ENCODE data around the gene TMEM208.

Gene TMEM208

GRCh38 chr16:67226295-67226803 is 581 bp upstream of the TMEM208 start:
- Histone ChIP-seq H3K9ac (ENCODE audit: low read depth in 1 of 2, low read length in 2 of 2) (peak overlapping the region; percentile 63 to 67), H3K4me3 (ENCODE audit: low read depth in 1 of 2, low read length in 2 of 2) (peak overlapping the region; percentile 83 to 95), H3K9me3 (ENCODE audit: control insufficient read depth in 1 of 2, low read length in 2 of 2) (no peaks in the 10 kb centered on the region), H3K4me1 (ENCODE audit: control insufficient read depth in 1 of 2, insufficient read depth in 2 of 2, low read length in 2 of 2) (peaks cover 54 to 57% of the 10 kb centered on the region in 2 donors), H3K27ac (ENCODE audit: low read depth, low read length) (no peak overlapping the region), H3K27me3 (ENCODE audit: control insufficient read depth in 1 of 2, insufficient read depth in 2 of 2, low read length in 2 of 2) (no peaks in the 10 kb centered on the region), H3K36me3 (ENCODE audit: control insufficient read depth in 1 of 2, insufficient read depth in 2 of 2, low read length in 2 of 2) (peaks cover 23 to 34% of the 10 kb centered on the region in 2 donors)

- Histone ChIP-seq H3K9me3 (ENCODE audit: control insufficient read depth in 1 of 2, low read length in 2 of 2) (no peaks in the 10 kb centered on the region), H3K9ac (ENCODE audit: low read depth in 1 of 2, low read length in 2 of 2) (peak overlapping the region; percentile 92 to 93), H3K27ac (ENCODE audit: low read depth, low read length) (peak overlapping the region; percentile 68), H3K27me3 (ENCODE audit: control insufficient read depth in 1 of 2, insufficient read depth in 2 of 2, low read length in 2 of 2) (no peaks in the 10 kb centered on the region), H3K4me1 (ENCODE audit: control insufficient read depth in 1 of 2, insufficient read depth in 2 of 2, low read length in 2 of 2) (peaks cover 57 to 58% of the 10 kb centered on the region in 2 donors), H3K4me3 (ENCODE audit: low read depth in 1 of 2, low read length in 2 of 2) (peak overlapping the region; percentile 83 to 95), H3K36me3 (ENCODE audit: control insufficient read depth in 1 of 2, insufficient read depth in 2 of 2, low read length in 2 of 2) (peaks cover 27 to 42% of the 10 kb centered on the region in 2 donors)
These were observed 614 bp downstream of the TMEM208 start for GRCh38 chr16:67227567-67227921.

GRCh38 chr16:67228034-67228785 is 1.3 kb downstream of the TMEM208 start:
- Histone ChIP-seq H3K4me3 (ENCODE audit: low read depth in 1 of 2, low read length in 2 of 2) (peak overlapping the region; percentile 83 to 95), H3K27ac (ENCODE audit: low read depth, low read length) (no peak overlapping the region), H3K9me3 (ENCODE audit: control insufficient read depth in 1 of 2, low read length in 2 of 2) (no peaks in the 10 kb centered on the region), H3K9ac (ENCODE audit: low read depth in 1 of 2, low read length in 2 of 2) (peak overlapping the region; percentile 92 to 93), H3K36me3 (ENCODE audit: control insufficient read depth in 1 of 2, insufficient read depth in 2 of 2, low read length in 2 of 2) (peaks cover 27 to 42% of the 10 kb centered on the region in 2 donors), H3K4me1 (ENCODE audit: control insufficient read depth in 1 of 2, insufficient read depth in 2 of 2, low read length in 2 of 2) (peaks cover 57 to 58% of the 10 kb centered on the region in 2 donors), H3K27me3 (ENCODE audit: control insufficient read depth in 1 of 2, insufficient read depth in 2 of 2, low read length in 2 of 2) (no peaks in the 10 kb centered on the region)

DNA sequence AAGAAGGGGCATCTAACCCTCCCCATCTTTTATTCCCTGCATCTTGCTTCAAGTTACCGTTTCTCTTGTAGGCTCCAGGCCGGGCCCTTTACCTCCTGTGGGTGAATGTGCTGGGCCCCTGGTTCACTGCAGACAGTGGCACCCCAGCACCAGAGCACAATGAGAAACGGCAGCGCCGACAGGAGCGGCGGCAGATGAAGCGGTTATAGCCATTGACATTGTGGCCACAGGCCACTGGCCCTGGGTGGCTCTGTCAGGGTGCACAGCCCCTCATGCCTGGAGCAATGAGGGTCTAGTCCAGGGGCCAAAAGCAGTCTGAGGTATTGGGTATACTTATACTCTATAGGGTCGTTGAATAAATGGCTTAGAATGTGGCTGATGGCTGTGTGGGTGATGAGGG is 2.0 kb downstream of the TMEM208 start:
- H3K36me3 ChIP-seq (ENCODE audit: control insufficient read depth in 1 of 2, insufficient read depth in 2 of 2, low read length in 2 of 2), result peaks cover 31 to 45% of the 10 kb centered on the region in 2 donors
- H3K27ac ChIP-seq (ENCODE audit: low read depth, low read length), result no peak overlapping the region
- no peaks in the 10 kb centered on the region for H3K27me3 ChIP-seq (ENCODE audit: control insufficient read depth in 1 of 2, insufficient read depth in 2 of 2, low read length in 2 of 2)
- H3K4me3 ChIP-seq (ENCODE audit: low read depth in 1 of 2, low read length in 2 of 2), result no peak overlapping the region
- peaks cover 51 to 54% of the 10 kb centered on the region in 2 donors for H3K4me1 ChIP-seq (ENCODE audit: control insufficient read depth in 1 of 2, insufficient read depth in 2 of 2, low read length in 2 of 2)
- no peak overlapping the region for H3K9ac ChIP-seq (ENCODE audit: low read depth in 1 of 2, low read length in 2 of 2)
- no peaks in the 10 kb centered on the region for H3K9me3 ChIP-seq (ENCODE audit: control insufficient read depth in 1 of 2, low read length in 2 of 2)

- H3K9me3 ChIP-seq (ENCODE audit: control insufficient read depth in 1 of 2, low read length in 2 of 2), result no peaks in the 10 kb centered on the region
These were observed 3.2 kb downstream of the TMEM208 start for GRCh38 chr16:67229906-67230808.

DNA sequence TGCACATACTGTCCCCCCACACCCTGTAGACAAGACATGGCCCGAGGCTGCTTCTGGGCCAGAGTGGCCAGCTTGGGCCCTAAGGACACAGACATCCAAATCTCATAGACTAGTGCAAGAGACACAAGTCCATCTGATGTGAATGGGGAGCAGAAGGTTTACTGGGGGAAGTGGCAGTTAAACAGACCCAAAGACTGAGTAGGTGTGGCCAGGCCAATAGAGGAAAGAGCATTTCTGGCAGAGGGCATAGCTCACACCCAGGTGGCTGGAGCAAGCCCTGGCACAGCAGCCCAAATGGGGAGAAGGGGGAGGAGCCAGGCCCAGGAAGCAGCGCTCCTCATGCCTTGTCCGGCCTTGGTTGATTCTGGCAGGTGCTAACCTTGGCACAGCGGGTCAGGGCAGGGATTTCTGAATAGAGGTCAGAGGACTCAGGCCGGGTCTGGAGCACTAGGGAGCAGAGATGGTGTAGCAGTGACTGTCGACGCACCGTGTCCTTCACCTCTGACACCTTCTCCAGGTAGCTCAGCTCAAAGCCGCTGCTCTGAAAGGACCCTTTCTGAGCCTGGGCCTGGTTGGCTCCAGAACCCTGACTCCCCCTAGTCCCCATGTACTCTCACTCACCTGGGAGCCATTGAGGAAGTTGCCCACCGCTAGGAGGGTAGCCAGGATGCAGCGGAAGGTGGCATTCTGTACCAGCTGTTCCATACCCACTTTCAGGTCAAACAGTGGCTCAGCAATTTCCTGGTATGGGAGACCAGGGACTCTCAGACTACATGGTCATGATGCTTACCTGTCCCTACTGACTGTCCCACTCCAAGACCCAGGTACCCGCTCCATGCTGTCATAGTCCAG is 4.1 kb downstream of the TMEM208 start:
- no peak overlapping the region for H3K9ac ChIP-seq (ENCODE audit: low read depth in 1 of 2, low read length in 2 of 2)
- H3K27ac ChIP-seq (ENCODE audit: low read depth, low read length), result no peak overlapping the region
- H3K4me3 ChIP-seq (ENCODE audit: low read depth in 1 of 2, low read length in 2 of 2), result no peak overlapping the region
- H3K36me3 ChIP-seq (ENCODE audit: control insufficient read depth in 1 of 2, insufficient read depth in 2 of 2, low read length in 2 of 2), result peaks cover 40 to 58% of the 10 kb centered on the region in 2 donors
- H3K4me1 ChIP-seq (ENCODE audit: control insufficient read depth in 1 of 2, insufficient read depth in 2 of 2, low read length in 2 of 2), result peaks cover 33 to 34% of the 10 kb centered on the region in 2 donors
- no peaks in the 10 kb centered on the region for H3K9me3 ChIP-seq (ENCODE audit: control insufficient read depth in 1 of 2, low read length in 2 of 2)
- no peaks in the 10 kb centered on the region for H3K27me3 ChIP-seq (ENCODE audit: control insufficient read depth in 1 of 2, insufficient read depth in 2 of 2, low read length in 2 of 2)

More at GRCh38 chr16:67229906-67230808, 3.2 kb downstream of the TMEM208 start:
- Histone ChIP-seq H3K27ac (ENCODE audit: low read depth, low read length) (no peak overlapping the region), H3K4me3 (ENCODE audit: low read depth in 1 of 2, low read length in 2 of 2) (no peak overlapping the region), H3K36me3 (ENCODE audit: control insufficient read depth in 1 of 2, insufficient read depth in 2 of 2, low read length in 2 of 2) (peaks cover 34 to 52% of the 10 kb centered on the region in 2 donors), H3K9ac (ENCODE audit: low read depth in 1 of 2, low read length in 2 of 2) (no peak overlapping the region), H3K4me1 (ENCODE audit: control insufficient read depth in 1 of 2, insufficient read depth in 2 of 2, low read length in 2 of 2) (peaks cover 39 to 42% of the 10 kb centered on the region in 2 donors), H3K27me3 (ENCODE audit: control insufficient read depth in 1 of 2, insufficient read depth in 2 of 2, low read length in 2 of 2) (no peaks in the 10 kb centered on the region)

DNA sequence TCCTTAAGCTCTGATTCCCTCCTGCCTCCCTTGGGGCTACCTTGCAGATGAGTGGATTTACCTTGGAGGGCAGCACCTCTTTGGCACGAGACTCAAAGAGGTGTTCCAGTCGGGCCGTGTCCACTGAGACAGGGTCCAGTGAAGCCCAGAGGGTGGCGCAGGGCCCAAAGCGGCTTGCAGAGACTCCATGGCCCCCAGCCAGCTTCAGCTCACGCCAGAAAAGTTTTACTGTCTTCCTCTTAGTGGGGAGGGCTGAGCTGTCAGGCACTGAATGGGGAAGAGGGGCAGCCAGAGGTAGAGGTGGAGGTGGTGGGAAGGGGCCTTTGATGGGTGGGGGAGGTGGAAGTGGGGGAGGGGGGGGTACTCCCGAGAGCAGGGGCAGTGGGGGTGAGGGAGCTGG is 6.7 kb downstream of the TMEM208 start:
- Histone ChIP-seq H3K36me3 (ENCODE audit: control insufficient read depth in 1 of 2, insufficient read depth in 2 of 2, low read length in 2 of 2) (peaks cover 48 to 74% of the 10 kb centered on the region in 2 donors), H3K9me3 (ENCODE audit: control insufficient read depth in 1 of 2, low read length in 2 of 2) (no peaks in the 10 kb centered on the region), H3K9ac (ENCODE audit: low read depth in 1 of 2, low read length in 2 of 2) (no peak overlapping the region), H3K4me3 (ENCODE audit: low read depth in 1 of 2, low read length in 2 of 2) (no peak overlapping the region), H3K27ac (ENCODE audit: low read depth, low read length) (no peak overlapping the region), H3K4me1 (ENCODE audit: control insufficient read depth in 1 of 2, insufficient read depth in 2 of 2, low read length in 2 of 2) (peaks cover 15 to 16% of the 10 kb centered on the region in 2 donors), H3K27me3 (ENCODE audit: control insufficient read depth in 1 of 2, insufficient read depth in 2 of 2, low read length in 2 of 2) (no peaks in the 10 kb centered on the region)

DNA sequence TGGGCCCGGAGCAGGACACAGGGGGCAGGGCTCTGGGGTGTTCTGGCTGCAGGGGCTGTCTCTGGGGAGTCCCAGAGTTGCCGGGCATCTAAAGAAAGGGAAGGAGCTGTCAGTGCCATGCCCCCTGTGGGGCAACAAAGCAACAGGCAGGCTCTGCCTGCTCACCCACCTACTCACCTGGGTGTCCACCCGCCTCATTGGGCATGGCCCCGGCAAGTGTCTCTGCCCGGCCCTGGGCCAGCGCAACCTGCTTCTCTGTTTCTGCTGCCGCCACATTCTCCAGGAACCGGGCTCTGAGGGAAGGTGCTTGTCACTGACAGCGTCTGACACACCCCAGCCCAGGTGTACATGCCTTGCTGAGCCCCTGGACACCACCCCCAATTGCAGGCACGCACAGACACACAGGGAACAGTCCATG is 7.3 kb downstream of the TMEM208 start:
- H3K27me3 ChIP-seq (ENCODE audit: control insufficient read depth in 1 of 2, insufficient read depth in 2 of 2, low read length in 2 of 2), result no peaks in the 10 kb centered on the region
- no peak overlapping the region for H3K4me3 ChIP-seq (ENCODE audit: low read depth in 1 of 2, low read length in 2 of 2)
- no peak overlapping the region for H3K27ac ChIP-seq (ENCODE audit: low read depth, low read length)
- no peak overlapping the region for H3K9ac ChIP-seq (ENCODE audit: low read depth in 1 of 2, low read length in 2 of 2)
- no peaks in the 10 kb centered on the region for H3K9me3 ChIP-seq (ENCODE audit: control insufficient read depth in 1 of 2, low read length in 2 of 2)
- peaks cover 15 to 16% of the 10 kb centered on the region in 2 donors for H3K4me1 ChIP-seq (ENCODE audit: control insufficient read depth in 1 of 2, insufficient read depth in 2 of 2, low read length in 2 of 2)
- peaks cover 44 to 75% of the 10 kb centered on the region in 2 donors for H3K36me3 ChIP-seq (ENCODE audit: control insufficient read depth in 1 of 2, insufficient read depth in 2 of 2, low read length in 2 of 2)

GRCh38 chr16:67235816-67236562 is 9.1 kb downstream of the TMEM208 start:
- H3K9ac ChIP-seq (ENCODE audit: low read depth in 1 of 2, low read length in 2 of 2), result no peak overlapping the region
- H3K4me1 ChIP-seq (ENCODE audit: control insufficient read depth in 1 of 2, insufficient read depth in 2 of 2, low read length in 2 of 2), result peaks cover 11 to 12% of the 10 kb centered on the region in 2 donors
- H3K27ac ChIP-seq (ENCODE audit: low read depth, low read length), result no peak overlapping the region
- H3K27me3 ChIP-seq (ENCODE audit: control insufficient read depth in 1 of 2, insufficient read depth in 2 of 2, low read length in 2 of 2), result no peaks in the 10 kb centered on the region
- no peak overlapping the region for H3K4me3 ChIP-seq (ENCODE audit: low read depth in 1 of 2, low read length in 2 of 2)
- peaks cover 31 to 61% of the 10 kb centered on the region in 2 donors for H3K36me3 ChIP-seq (ENCODE audit: control insufficient read depth in 1 of 2, insufficient read depth in 2 of 2, low read length in 2 of 2)
- no peaks in the 10 kb centered on the region for H3K9me3 ChIP-seq (ENCODE audit: control insufficient read depth in 1 of 2, low read length in 2 of 2)

Data from duodenal mucosa (tissue), 2 donors.